NCI-H524 (cell line): Measurements from ENCODE around the gene CNRIP1.

Source experiments
- DNase-seq, 2 experiments: peaks; one replicate each; lab custom pipeline; 2025; lab: John Stamatoyannopoulos, UW

Gene CNRIP1

DNA sequence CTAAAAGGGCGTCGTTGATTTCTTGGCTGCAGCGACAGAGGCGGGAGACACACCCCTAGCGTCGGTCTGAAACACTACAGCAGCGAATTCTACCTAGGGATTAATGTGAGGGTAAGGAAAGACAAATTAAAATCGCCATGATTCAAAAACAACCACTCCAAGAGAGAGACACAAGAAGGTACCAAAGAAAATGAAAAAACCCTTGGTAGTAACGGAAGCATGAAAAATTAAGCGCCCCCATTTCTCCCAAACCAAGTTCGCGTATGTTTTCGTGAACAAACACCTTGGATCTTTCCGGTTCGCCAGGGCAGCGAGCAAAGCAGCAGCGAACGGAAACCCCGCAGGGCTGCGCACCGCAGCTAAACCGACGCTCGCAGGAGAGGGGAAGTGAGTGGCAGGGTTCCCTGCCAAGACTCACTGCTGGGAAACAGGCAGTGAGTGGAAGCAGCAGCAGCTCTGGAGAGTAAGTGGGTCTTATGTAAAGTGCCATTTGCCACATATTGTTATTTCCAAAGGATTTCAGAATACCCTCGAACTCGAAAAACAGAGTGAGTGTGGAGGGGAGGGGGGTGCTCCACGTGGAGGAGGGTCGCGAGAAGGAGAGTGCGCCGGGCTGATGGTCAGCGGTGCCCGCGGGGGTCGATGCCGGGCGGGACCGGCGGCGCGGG, 68.4 kb downstream of the CNRIP1 start:
- peak; percentile 49 to 77 for DNase-seq

DNA sequence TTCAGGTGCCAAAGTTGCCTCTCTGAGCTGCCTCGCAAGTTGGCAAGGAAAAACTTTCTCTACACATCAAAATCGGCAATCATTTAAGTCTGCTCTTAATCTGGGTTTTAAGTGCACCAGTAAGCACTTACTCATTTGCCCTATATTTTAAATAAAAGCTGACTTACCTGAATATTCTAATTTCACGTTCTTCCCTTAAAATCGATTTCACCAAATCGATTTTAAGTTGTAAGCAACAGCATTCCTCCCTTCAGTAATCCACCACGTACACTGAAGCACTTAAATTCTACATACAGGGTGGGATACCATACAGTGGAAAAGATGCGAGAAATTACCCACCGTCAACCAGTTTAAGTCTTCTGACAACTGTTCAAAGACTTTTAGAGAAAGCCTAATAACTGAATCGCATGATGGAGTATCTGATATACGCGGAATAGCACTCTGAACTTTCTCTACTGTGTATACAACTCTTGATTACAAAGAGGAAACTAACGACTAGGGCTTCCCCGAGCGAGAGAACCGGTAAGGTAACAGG, 69.0 kb downstream of the CNRIP1 start:
- no peak for DNase-seq

DNA sequence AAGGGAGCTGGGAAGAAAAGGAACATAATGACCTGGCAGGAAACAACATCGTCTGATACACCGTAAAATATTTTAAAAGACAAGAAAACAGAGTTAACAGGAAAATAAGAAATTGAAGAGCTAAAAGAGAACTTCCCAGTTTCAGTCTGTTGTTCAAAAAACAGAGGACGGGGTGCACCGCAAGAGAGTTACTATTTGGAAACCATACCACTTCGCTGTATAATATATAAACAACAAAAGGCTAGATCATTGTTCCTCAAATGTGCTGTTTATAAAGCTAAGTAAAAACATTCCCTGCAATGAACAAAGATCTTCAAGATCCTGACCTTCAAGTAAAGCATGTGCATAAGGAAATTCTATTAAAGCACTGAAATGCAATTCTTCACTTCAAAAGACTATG, 69.6 kb downstream of the CNRIP1 start:
- no peak for DNase-seq

DNA sequence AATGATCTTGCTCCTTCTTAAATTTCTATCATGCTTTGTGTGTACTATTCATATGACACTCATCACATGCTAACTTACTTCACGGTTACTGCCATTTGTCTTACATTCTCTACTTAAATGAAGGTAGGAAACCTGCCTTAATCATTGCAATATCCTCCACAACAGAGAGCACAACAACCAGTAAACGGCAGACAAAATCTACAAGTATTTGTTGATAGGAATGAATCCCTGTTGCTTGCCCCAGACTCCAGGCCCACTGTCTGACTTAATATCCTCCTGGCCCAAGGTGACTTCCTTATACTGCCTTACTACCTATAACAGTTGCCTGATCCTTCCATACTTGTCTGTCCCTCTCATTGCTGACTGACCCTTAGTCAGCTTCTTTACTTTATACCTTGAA, 70.9 kb downstream of the CNRIP1 start:
- DNase-seq = no peak

- DNase-seq = peak in 1 of 2 experiments; percentile 4
Observed at GRCh38 chr2:68248361-68248760, 71.4 kb downstream of the CNRIP1 start.

DNA sequence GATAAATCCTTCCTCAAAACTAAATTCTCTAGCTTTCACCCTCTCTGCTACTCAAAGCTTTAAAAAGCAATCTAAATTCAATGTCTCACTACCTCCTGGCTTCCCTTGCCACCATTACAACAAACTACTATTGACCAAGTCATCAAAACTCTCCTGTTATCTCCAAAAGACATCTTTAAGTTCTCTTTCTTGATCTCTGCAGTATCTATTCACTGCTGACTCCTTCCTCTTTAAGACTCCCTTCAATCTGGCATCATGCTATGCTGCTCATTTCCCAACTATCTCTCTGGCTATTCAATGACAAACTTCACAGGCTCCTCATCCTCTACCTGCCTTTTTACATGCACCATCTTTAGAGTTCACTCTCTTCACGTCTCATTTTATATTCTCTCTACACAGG, 73.4 kb downstream of the CNRIP1 start:
- DNase-seq = no peak

GRCh38 chr2:68245672-68246071, 74.1 kb downstream of the CNRIP1 start:
- no peak for DNase-seq

GRCh38 chr2:68245066-68245465, 74.7 kb downstream of the CNRIP1 start:
- no peak for DNase-seq

GRCh38 chr2:68244456-68244855, 75.3 kb downstream of the CNRIP1 start:
- DNase-seq = no peak
